Adrenal gland (tissue), 12 donors: ENCODE measurements around the gene PRKCB. TPM values are rescaled to one million over a fixed set of nuclear protein-coding genes. Genes with fewer than 3 reads are reported as not detected.

ENCODE experiments used
- DNase-seq, 7 donors: peaks; one replicate each; pipeline ENCODE4 v3.0.0-alpha.2; 2019 to 2020
- H3K27ac ChIP-seq, 5 donors: fragments of 200-600 bp; sonication (generic) in 4 of 5; 1 replicate in 3 of 5; 2 replicates in 2 of 5; pipeline versions ENCODE4 v1.5.1 to v1.8.0; 2016 to 2020; ENCODE audit warnings: mild to moderate bottlenecking in 1 of 5
- H3K27me3 ChIP-seq: fragments of 200-600 bp; 2 replicates; pipeline ENCODE4 v1.8.0; 2021
- H3K36me3 ChIP-seq, 2 donors: fragments of 200-600 bp; replicated peaks in 1 of 2; 1 replicate in 1 of 2; 2 replicates in 1 of 2; pipeline versions ENCODE4 v1.5.1 to v1.8.0; 2018 to 2022
- H3K4me1 ChIP-seq, 2 donors: fragments of 200-600 bp; replicated peaks in 1 of 2; 1 replicate in 1 of 2; 2 replicates in 1 of 2; pipeline versions ENCODE4 v1.5.1 to v1.8.0; 2018 to 2021
- H3K4me3 ChIP-seq, 4 donors: fragments of 200-600 bp; sonication (generic) in 3 of 4; one replicate each; pipeline ENCODE4 v1.5.1; 2016 to 2018
- H3K9me3 ChIP-seq, 3 donors: fragments of 200-600 bp; sonication (generic) in 1 of 3; replicated peaks in 1 of 3; 1 replicate in 2 of 3; 2 replicates in 1 of 3; pipeline versions ENCODE4 v1.5.1 to v1.8.0; 2016 to 2021
- CTCF ChIP-seq, 6 experiments: fragments of 450-650 bp in 4 of 6; fragments of 200-600 bp in 2 of 6; sonication (generic) in 1 of 6; IDR thresholded peaks; 1 replicate in 5 of 6; 2 replicates in 1 of 6; pipeline versions ENCODE4 v1.5.1 to v1.8.0; 2016 to 2021; ENCODE audit warnings: antibody characterized with exemption in 6 of 6, mild to moderate bottlenecking in 2 of 6, moderate library complexity in 1 of 6
- POLR2A ChIP-seq, 2 donors: fragments of 450-650 bp; IDR thresholded peaks; one replicate each; pipeline ENCODE4 v1.6.1; 2017; ENCODE audit warnings: antibody characterized with exemption in 2 of 2, mild to moderate bottlenecking in 2 of 2, moderate library complexity in 1 of 2
- WGBS, 4 donors: extraction: QIAGEN DNeasy Blood & Tissue Kit in 2 of 4; methylation state at CpG; one replicate each; pipeline versions ENCODE4 v1.1.5 to v1.1.7; 2013 to 2017; 5-methylcytosine and 5-hydroxymethylcytosine counted together
- intact Hi-C, 2 donors: fragments of 100-400 bp; cut with DNase I; formaldehyde crosslinking; loops; one replicate each; pipeline versions ENCODE4 v1.14.1 to v1.15.0; 2022 to 2023
- polyA plus RNA-seq, 3 donors: library from polyadenylated mRNA; stranded (reverse); fragments of 200-250 nt in 2 of 3; fragments of 350-450 nt in 1 of 3; fragmentation: Illumina TruSeq in 1 of 3; extraction: RNeasy Lipid Tissue Mini Kit (QIAGEN cat#74804) in 1 of 3; gene quantifications; one replicate each; pipeline ENCODE4 v1.2.3, GENCODE V29; 2013 to 2014
- total RNA-seq, 9 donors: library from RNA; depleted of rRNA in 4 of 9; stranded (reverse); fragments of >200 nt in 4 of 9; fragments of 120-200 nt in 1 of 9; fragmentation: NEBNext Ultra II Directional in 1 of 9; extraction: Animal tissue kit (Norgen Biotek cat#: 25700) in 1 of 9; gene quantifications; one replicate each; pipeline versions ENCODE4 v1.1.0 to v1.2.4, GENCODE V29; 2013 to 2023
- donor health status: healthy with polysubstance abuse.
- donor health status: Bipolar disorder and iron deficiency.
- donor health status: DM: yes; HTN: yes; CAD: no.
- donor health status: DM: no; HTN: no; CAD: no.
- donor health status: DM: no; HTN: no; CAD: no.
- donor health status: DM: yes; HTN: yes; CAD: no.

The PRKCB gene
- total and polyA plus RNA-seq, 12 donors, result 0.54 to 8.0 (median 3.0) TPM

- H3K27ac ChIP-seq, result no peak overlapping the region
- DNase-seq, result no peak
- no peaks in the 10 kb centered on the region for H3K4me1 ChIP-seq
- H3K4me3 ChIP-seq, result no peak overlapping the region
- H3K36me3 ChIP-seq, result no peaks in the 10 kb centered on the region
- no peak for TF ChIP-seq CTCF (IDR thresholded peaks at IDR 0.05)
- TF ChIP-seq POLR2A (IDR thresholded peaks at IDR 0.05), result no peak
- WGBS, 4 donors, result 53 to 58% (median 54%) methylated on average over 5 of the region's 5 CpGs
- intact Hi-C loops, result no loop called here
- H3K9me3 ChIP-seq, result no peaks in the 10 kb centered on the region
- H3K27me3 ChIP-seq, result no peaks in the 10 kb centered on the region
These were observed 124.5 kb downstream of the PRKCB start for GRCh38 chr16:23960081-23960885.

- no peaks in the 10 kb centered on the region for H3K4me1 ChIP-seq
- H3K4me3 ChIP-seq, result no peak overlapping the region
- no peak for DNase-seq
- TF ChIP-seq CTCF (IDR thresholded peaks at IDR 0.05) (no peak), POLR2A (IDR thresholded peaks at IDR 0.05) (no peak)
- 62 to 72% (median 67%) methylated on average over 5 of the region's 5 CpGs for WGBS, 4 donors
- H3K36me3 ChIP-seq, result no peaks in the 10 kb centered on the region
- H3K27ac ChIP-seq, result no peak overlapping the region
- no peaks in the 10 kb centered on the region for H3K9me3 ChIP-seq
- no peaks in the 10 kb centered on the region for H3K27me3 ChIP-seq
- intact Hi-C loops, result no loop called here
These were observed 126.2 kb downstream of the PRKCB start for GRCh38 chr16:23962001-23962400.

GRCh38 chr16:23964136-23964535 lies 128.4 kb downstream of the PRKCB start:
- intact Hi-C loops, result no loop called here
- Histone ChIP-seq H3K4me1 (no peaks in the 10 kb centered on the region), H3K9me3 (no peaks in the 10 kb centered on the region), H3K36me3 (no peaks in the 10 kb centered on the region), H3K4me3 (no peak overlapping the region), H3K27me3 (no peaks in the 10 kb centered on the region), H3K27ac (no peak overlapping the region)
- TF ChIP-seq POLR2A (IDR thresholded peaks at IDR 0.05) (no peak), CTCF (IDR thresholded peaks at IDR 0.05) (no peak)
- WGBS, 4 donors, result 92 to 98% (median 94%) methylated on average over 3 of the region's 3 CpGs
- no peak for DNase-seq

- no peaks in the 10 kb centered on the region for H3K9me3 ChIP-seq
- intact Hi-C loops, result no loop called here
- H3K36me3 ChIP-seq, result no peaks in the 10 kb centered on the region
- WGBS, 4 donors, result 75 to 93% (median 77%) methylated on average over 6 of the region's 6 CpGs
- no peaks in the 10 kb centered on the region for H3K27me3 ChIP-seq
- no peaks in the 10 kb centered on the region for H3K4me1 ChIP-seq
- TF ChIP-seq CTCF (IDR thresholded peaks at IDR 0.05) (no peak), POLR2A (IDR thresholded peaks at IDR 0.05) (no peak)
- no peak for DNase-seq
- H3K27ac ChIP-seq, result no peak overlapping the region
- no peak overlapping the region for H3K4me3 ChIP-seq
These were observed 129.5 kb downstream of the PRKCB start for GRCh38 chr16:23965137-23965733.
